NCI-H82 (cell line): ENCODE data around the gene HMGCL.

ENCODE experiments used
- DNase-seq: peaks from one replicate; lab custom pipeline; 2025; lab: John Stamatoyannopoulos, UW

Gene HMGCL

DNA sequence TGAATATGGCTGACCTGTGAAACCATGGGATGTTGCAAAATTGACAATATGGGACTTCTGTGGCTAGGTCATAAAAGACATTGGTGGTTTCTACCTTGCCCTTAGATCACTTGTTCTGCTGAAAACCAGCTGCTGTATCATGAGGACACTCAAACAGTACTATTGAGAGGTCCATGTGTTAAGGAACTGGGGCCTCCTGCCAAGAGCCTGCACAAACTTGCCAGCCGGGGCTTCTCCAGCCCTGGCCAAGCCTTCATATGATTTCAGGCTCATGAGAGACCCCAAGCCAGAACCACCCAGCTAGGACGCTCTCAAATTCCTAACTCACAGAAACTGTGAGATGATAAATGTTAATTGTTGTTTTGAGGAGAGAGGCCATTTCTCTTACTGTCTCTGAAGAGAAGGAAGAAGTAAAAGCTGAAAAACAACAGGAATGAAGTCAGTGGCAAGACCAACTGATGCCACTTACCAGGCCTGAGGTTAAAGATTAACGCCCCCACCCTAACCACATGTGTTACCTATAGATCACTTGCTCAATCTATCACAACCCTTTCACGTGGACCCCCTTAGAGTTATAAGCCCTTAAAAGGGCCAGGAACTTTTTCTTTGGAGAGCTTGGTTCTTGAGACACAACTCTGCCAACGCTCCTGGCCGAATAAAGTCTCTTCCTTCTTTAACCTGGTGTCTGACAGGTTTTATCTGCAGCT, 50.9 kb downstream of the HMGCL start:
- DNase-seq, result no peak

DNA sequence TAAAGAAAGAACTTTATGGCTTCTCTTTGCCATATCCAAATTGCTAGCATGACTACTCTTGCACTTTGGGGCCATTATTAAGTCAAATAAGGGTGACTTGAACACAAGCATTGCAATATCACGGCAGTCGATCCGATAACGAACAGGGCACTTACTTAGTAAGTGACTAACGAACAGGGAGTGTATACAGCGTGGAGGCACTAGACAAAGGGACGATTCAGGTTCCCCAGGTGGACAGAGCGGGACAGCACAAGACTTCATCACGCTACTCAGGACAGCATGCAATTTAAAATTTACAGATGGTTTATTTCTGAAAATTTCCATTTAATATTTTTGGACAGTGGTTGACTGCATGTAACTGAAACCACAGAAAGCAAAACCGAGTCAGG, 52.4 kb downstream of the HMGCL start:
- no peak for DNase-seq

DNA sequence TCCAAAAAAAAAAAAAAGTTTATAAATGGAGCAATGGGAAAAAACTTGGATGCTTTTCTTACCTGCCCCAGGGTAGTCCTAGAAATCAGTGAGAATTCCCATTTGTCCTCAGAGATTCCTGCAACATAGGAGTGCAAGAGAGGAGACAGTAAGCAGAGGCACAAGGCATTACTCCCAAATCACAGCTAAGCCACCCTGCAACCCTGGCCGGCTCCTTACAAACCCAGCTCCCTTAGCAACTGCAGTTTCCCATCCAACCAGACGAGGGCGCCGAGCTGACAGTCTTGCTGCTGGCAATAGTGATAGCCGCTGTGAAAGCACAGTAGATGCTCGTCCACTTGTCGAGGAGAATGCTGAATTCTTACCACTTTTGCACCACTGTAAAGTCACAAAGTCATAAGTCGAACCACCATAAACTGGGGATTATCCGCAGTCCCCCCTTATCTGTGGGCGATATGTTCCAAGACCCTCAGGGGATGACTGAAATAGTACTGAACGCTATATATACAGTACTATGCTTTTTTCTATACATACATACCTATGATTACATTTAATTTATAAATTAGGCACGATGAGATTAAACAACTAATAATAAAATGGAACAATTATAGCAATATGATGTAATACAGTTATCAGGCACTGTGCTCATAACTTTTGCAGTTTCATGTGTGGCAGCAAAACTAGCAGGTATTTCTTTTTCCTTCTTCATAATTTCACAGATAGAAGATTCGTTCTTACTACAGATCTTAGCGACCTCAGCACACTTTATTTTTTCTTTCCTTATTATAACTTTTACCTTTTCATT, 53.0 kb downstream of the HMGCL start:
- peak; percentile 94 for DNase-seq

DNA sequence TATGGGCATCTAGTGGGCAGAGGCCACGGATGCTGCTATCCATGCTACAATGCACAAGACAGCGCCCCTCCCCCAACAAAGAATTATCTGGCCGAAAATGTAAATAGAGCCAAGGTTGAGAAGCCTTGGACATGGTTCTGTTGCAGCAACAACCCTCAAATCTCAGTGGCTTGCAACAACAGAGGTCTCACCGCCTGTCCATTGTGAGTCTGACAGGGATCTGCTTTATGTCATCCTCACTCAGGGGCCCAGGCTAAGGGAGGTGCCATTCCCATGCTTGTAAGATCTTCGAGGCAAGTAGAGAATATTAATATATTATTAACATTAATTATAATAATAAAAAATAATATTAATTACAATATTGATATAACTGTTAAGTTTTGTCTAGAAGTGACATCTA, 56.5 kb downstream of the HMGCL start:
- DNase-seq, result no peak

DNA sequence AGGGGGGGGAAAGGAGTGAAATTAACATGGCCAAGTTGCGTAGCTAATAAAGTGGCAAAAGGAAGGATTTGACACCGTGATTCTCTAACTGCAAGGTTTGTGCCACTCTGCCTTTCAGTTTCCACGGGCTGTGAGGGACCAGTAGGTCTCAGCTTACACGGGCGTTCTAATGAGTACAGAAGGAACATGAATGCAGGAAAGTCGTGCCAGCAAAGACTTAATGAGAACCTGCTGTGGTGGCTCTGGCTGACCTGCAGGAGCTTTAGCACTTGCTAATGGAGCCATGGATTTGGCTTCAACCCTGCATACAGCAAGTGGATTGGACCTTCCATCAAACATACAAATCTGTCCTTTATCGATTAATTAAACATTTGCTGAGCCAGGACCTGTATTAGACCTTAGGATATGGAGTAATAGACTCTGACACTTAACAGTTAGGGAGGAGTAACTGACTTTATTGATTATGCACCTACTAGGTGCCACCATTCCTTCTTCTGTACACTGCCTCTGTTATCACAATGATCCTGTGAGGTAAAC, 62.1 kb downstream of the HMGCL start:
- peak; percentile 28 for DNase-seq

DNA sequence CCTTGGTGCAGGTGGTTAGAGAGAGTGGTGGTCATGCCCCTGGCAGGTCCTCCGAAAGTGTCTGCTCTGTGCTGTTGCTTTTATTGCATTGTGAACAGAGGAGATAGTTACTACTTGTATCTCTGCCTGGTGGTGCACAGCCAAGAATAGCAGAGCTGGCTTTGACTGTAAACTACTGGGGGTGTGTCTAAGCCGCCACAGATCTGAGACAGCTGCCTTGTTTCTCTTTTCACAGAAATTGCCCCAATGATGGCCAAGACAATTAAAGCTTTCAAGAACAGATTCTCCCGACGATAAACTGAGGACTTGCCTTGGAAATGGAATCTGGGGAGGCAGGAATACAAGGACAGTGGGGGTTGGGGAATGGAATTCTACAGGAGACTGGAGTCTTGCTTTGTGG, 66.0 kb downstream of the HMGCL start:
- DNase-seq, result no peak

DNA sequence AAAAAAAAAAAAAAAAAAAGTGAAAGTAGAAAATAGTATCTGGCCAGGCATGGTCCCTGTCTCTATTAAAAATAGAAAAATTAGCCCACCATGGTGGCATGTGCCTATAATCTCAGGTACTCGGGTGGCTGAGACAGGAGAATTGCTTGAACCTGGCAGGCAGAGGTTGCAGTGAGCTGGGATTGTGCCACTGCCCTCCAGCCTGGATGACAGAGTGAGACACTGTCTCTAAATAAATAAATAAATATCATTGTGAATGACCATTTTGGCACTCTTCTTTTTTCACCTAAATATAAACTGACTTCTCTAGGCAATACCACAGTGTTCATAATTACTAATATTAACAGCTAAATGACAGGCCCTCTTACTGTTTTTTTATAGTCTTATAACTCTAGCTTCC, 67.4 kb downstream of the HMGCL start:
- DNase-seq, result no peak

DNA sequence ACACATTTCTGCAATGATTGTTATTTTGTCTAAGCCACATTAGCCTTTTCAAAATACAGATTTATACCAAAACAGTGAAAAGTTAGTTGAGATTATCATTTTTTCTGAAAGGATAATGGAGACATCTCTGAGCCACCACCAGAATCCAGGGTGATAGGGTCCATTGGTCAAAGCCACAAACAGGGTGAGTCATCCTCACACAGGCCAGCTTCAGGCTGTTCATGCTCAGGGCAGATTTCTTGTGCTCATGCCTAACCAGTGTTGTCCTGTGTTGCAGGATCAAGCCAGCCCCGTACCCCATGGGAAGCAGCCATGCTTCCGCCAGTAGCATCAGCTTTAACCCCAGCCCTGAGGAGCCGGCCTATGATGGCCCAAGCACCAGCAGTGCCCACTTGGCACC, 68.6 kb downstream of the HMGCL start:
- no peak for DNase-seq

DNA sequence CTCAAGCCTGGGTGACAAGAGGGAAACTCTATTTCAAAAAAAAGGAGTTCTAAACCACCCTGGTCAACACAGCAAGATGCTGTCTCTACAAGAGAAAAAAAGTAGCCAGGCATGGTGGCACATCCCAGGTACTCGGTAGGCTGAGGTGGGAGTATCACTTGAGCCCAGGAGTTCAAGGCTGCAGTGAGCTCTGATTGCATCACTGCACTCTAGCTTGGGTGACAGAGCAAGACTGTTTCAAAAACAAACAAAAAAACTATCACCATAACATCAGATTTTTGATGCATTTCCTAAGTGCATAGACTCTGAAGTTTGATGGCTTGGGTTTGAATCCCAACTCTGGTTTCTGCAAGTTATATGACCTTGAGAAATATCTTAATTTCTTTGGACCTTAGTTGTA, 72.3 kb downstream of the HMGCL start:
- no peak for DNase-seq
